ENCODE results near the gene PIP5K1B. TPM values are rescaled to one million over a fixed set of nuclear protein-coding genes. Genes with fewer than 3 reads are reported as not detected.

PIP5K1B gene
- total RNA-seq, 1 experiment from 2014 or later, result not detected

DNA sequence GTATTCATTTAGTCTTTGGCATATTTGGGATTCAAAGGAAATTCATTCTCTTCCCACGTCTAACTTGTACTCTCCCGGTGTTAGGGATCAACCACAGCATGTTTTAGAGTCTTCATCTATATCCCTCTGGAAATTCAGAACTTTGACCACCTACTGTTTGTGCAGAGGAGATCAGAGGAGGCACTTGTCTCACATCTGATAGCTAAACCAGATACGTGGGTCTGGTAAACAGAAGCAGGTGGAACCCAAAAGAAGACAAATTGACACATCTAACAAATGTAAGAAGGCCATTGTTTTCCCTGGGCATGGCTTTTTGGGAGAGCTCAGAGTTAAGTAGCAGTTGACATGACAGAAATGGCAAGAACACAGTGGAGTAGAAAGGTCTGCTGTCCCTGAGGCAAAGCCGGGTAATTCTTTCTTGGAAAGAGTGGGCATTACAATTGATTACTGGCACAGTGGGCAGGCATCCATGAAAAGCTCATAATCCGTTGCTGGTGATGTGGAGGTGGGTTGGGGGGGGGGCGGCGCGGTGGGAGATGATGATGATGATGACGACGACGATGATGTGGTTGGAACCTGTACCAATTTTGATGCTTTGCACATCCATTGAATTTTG, 27.5 kb downstream of the PIP5K1B start:
- Histone ChIP-seq H3K27ac (ENCODE audit: low read length) (no peak overlapping the region), H3K4me1 (ENCODE audit: control insufficient read depth, insufficient read depth, low read length) (no peaks in the 10 kb centered on the region), H3K27me3 (ENCODE audit: control insufficient read depth, insufficient read depth, low read length) (no peaks in the 10 kb centered on the region; the same call in 1 of the 2 replicates), H3K36me3 (ENCODE audit: control insufficient read depth, insufficient read depth, low read length) (no peaks in the 10 kb centered on the region), H3K4me3 (ENCODE audit: low read depth in 2 of 2, low read length in 2 of 2) (no peak overlapping the region), H3K9me3 (ENCODE audit: control insufficient read depth, insufficient read depth, low read depth, low read length) (no peaks in the 10 kb centered on the region)
- ATAC-seq (no peak), DNase-seq (ENCODE audit: low read depth, low spot score) (no peak)
- in situ Hi-C loops (cut with HindIII; ENCODE audit: low pct_unique_long_range_greater_than_20kb, low sequenced_read_pairs) (no loop called here), intact Hi-C loops (cut with micrococcal nuclease; ENCODE audit: unreplicated experiment) (no loop called here)
- no TSS peak for BruUV-seq (replicated peaks)
- ChIA-PET CTCF (no interaction called here), POLR2A (no interaction called here)
- TF ChIP-seq, protein P1, sequence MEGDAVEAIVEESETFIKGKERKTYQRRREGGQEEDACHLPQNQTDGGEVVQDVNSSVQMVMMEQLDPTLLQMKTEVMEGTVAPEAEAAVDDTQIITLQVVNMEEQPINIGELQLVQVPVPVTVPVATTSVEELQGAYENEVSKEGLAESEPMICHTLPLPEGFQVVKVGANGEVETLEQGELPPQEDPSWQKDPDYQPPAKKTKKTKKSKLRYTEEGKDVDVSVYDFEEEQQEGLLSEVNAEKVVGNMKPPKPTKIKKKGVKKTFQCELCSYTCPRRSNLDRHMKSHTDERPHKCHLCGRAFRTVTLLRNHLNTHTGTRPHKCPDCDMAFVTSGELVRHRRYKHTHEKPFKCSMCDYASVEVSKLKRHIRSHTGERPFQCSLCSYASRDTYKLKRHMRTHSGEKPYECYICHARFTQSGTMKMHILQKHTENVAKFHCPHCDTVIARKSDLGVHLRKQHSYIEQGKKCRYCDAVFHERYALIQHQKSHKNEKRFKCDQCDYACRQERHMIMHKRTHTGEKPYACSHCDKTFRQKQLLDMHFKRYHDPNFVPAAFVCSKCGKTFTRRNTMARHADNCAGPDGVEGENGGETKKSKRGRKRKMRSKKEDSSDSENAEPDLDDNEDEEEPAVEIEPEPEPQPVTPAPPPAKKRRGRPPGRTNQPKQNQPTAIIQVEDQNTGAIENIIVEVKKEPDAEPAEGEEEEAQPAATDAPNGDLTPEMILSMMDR (IDR thresholded peaks at IDR 0.05), result no peak
- TF ChIP-seq TCF7L2 (IDR thresholded peaks at IDR 0.05; ENCODE audit: low read depth, low read length) (no peak), SIN3A (IDR thresholded peaks at IDR 0.05; ENCODE audit: borderline replicate concordance, insufficient read depth, low read depth, low read length) (no peak), POLR2AphosphoS5 (IDR thresholded peaks at IDR 0.05; ENCODE audit: low read depth, low read length) (no peak)
- TF ChIP-seq, protein P2, sequence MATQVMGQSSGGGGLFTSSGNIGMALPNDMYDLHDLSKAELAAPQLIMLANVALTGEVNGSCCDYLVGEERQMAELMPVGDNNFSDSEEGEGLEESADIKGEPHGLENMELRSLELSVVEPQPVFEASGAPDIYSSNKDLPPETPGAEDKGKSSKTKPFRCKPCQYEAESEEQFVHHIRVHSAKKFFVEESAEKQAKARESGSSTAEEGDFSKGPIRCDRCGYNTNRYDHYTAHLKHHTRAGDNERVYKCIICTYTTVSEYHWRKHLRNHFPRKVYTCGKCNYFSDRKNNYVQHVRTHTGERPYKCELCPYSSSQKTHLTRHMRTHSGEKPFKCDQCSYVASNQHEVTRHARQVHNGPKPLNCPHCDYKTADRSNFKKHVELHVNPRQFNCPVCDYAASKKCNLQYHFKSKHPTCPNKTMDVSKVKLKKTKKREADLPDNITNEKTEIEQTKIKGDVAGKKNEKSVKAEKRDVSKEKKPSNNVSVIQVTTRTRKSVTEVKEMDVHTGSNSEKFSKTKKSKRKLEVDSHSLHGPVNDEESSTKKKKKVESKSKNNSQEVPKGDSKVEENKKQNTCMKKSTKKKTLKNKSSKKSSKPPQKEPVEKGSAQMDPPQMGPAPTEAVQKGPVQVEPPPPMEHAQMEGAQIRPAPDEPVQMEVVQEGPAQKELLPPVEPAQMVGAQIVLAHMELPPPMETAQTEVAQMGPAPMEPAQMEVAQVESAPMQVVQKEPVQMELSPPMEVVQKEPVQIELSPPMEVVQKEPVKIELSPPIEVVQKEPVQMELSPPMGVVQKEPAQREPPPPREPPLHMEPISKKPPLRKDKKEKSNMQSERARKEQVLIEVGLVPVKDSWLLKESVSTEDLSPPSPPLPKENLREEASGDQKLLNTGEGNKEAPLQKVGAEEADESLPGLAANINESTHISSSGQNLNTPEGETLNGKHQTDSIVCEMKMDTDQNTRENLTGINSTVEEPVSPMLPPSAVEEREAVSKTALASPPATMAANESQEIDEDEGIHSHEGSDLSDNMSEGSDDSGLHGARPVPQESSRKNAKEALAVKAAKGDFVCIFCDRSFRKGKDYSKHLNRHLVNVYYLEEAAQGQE (IDR thresholded peaks at IDR 0.05; ENCODE audit: insufficient read depth in 1 of 2, low read depth in 2 of 2, low read length in 1 of 2), result no peak

GRCh38 chr9:68733021-68733405, 28.0 kb downstream of the PIP5K1B start:
- ChIA-PET POLR2A (no interaction called here), CTCF (no interaction called here)
- H3K4me1 ChIP-seq (ENCODE audit: control insufficient read depth, insufficient read depth, low read length), result no peaks in the 10 kb centered on the region
- H3K4me3 ChIP-seq (ENCODE audit: low read depth in 2 of 2, low read length in 2 of 2), result no peak overlapping the region
- ATAC-seq, result no peak
- intact Hi-C loops (cut with micrococcal nuclease; ENCODE audit: unreplicated experiment), result no loop called here
- no TSS peak for BruUV-seq (replicated peaks)
- H3K27me3 ChIP-seq (ENCODE audit: control insufficient read depth, insufficient read depth, low read length), result no peaks in the 10 kb centered on the region; the same call in 1 of the 2 replicates
- H3K36me3 ChIP-seq (ENCODE audit: control insufficient read depth, insufficient read depth, low read length), result no peaks in the 10 kb centered on the region
- no peaks in the 10 kb centered on the region for H3K9me3 ChIP-seq (ENCODE audit: control insufficient read depth, insufficient read depth, low read depth, low read length)
- no peak overlapping the region for H3K27ac ChIP-seq (ENCODE audit: low read length)
- no peak for DNase-seq (ENCODE audit: low read depth, low spot score)
- TF ChIP-seq SIN3A (IDR thresholded peaks at IDR 0.05; ENCODE audit: borderline replicate concordance, insufficient read depth, low read depth, low read length), result no peak
- no peak for TF ChIP-seq TCF7L2 (IDR thresholded peaks at IDR 0.05; ENCODE audit: low read depth, low read length)
- no peak for TF ChIP-seq POLR2AphosphoS5 (IDR thresholded peaks at IDR 0.05; ENCODE audit: low read depth, low read length)
- TF ChIP-seq, protein P2 (IDR thresholded peaks at IDR 0.05; ENCODE audit: insufficient read depth in 1 of 2, low read depth in 2 of 2, low read length in 1 of 2), result no peak
- in situ Hi-C loops (cut with HindIII; ENCODE audit: low pct_unique_long_range_greater_than_20kb, low sequenced_read_pairs), result no loop called here
